Neural crest cell (in vitro differentiated cells): ENCODE results near the gene VANGL2. TPM values are rescaled to one million over a fixed set of nuclear protein-coding genes. Genes with fewer than 3 reads are reported as not detected.

Experiments
- DNase-seq: peaks from one replicate; pipeline ENCODE4 v3.0.0; 2021; ENCODE audit warnings: low read depth, mixed read lengths, low spot score
- H3K27ac Mint-ChIP-seq: one replicate; pipeline ENCODE4 v1.8.0; 2021; ENCODE audit warnings: mild to moderate bottlenecking, mixed read lengths; ENCODE audit not compliant: unreplicated experiment
- H3K27me3 Mint-ChIP-seq: 2 replicates; pipeline ENCODE4 v1.8.0; 2021; ENCODE audit warnings: low read depth, mild to moderate bottlenecking, mixed read lengths
- H3K36me3 Mint-ChIP-seq: 2 replicates; pipeline ENCODE4 v1.8.0; 2021; ENCODE audit warnings: low read depth, mild to moderate bottlenecking, mixed read lengths
- H3K4me1 Mint-ChIP-seq: 2 replicates; pipeline ENCODE4 v1.8.0; 2021; ENCODE audit warnings: mixed read lengths
- H3K4me3 Mint-ChIP-seq: one replicate; pipeline ENCODE4 v1.8.0; 2021; ENCODE audit warnings: mild to moderate bottlenecking, mixed read lengths
- H3K9me3 Mint-ChIP-seq: 2 replicates; pipeline ENCODE4 v1.8.0; 2021; ENCODE audit warnings: mixed read lengths
- CTCF ChIP-seq: fragments of 200-600 bp; sonication (generic); conservative IDR thresholded peaks from 2 replicates; pipeline ENCODE4 v1.5.0; 2021; ENCODE audit warnings: antibody characterized with exemption, mild to moderate bottlenecking
- total RNA-seq: library from RNA; stranded (reverse); gene quantifications from 2 replicates; pipeline ENCODE4 v1.2.1, GENCODE V29; 2021

Gene VANGL2
- total RNA-seq, 1 donor from 2014 or later, result 109 TPM

GRCh38 chr1:160419150-160419837 lies 18.9 kb downstream of the VANGL2 start:
- Mint-ChIP-seq H3K9me3 (no peaks in the 10 kb centered on the region), H3K4me3 (no peak overlapping the region), H3K27ac (peak overlapping the region; percentile 68), H3K36me3 (peaks cover 15% of the 10 kb centered on the region), H3K4me1 (peaks cover 12% of the 10 kb centered on the region), H3K27me3 (no peaks in the 10 kb centered on the region)
- no peak for TF ChIP-seq CTCF
- DNase-seq, result no peak

- Mint-ChIP-seq H3K9me3 (no peaks in the 10 kb centered on the region), H3K27me3 (no peaks in the 10 kb centered on the region), H3K36me3 (peaks cover 19% of the 10 kb centered on the region), H3K27ac (no peak overlapping the region), H3K4me1 (peaks cover 8% of the 10 kb centered on the region), H3K4me3 (no peak overlapping the region)
- TF ChIP-seq CTCF, result no peak
- no peak for DNase-seq
These were observed 19.4 kb downstream of the VANGL2 start for GRCh38 chr1:160419838-160420169.

- DNase-seq, result no peak
- H3K36me3 Mint-ChIP-seq, result peaks cover 22% of the 10 kb centered on the region
- H3K4me3 Mint-ChIP-seq, result no peak overlapping the region
- H3K27ac Mint-ChIP-seq, result peak overlapping the region; percentile 54
- H3K27me3 Mint-ChIP-seq, result no peaks in the 10 kb centered on the region
- no peaks in the 10 kb centered on the region for H3K9me3 Mint-ChIP-seq
- no peak for TF ChIP-seq CTCF
- H3K4me1 Mint-ChIP-seq, result peaks cover 4% of the 10 kb centered on the region
These were observed 20.8 kb downstream of the VANGL2 start for GRCh38 chr1:160420881-160421842.

- Mint-ChIP-seq H3K9me3 (no peaks in the 10 kb centered on the region), H3K27me3 (no peaks in the 10 kb centered on the region), H3K4me3 (no peak overlapping the region), H3K27ac (no peak overlapping the region), H3K4me1 (no peaks in the 10 kb centered on the region), H3K36me3 (peaks cover 19% of the 10 kb centered on the region)
- TF ChIP-seq CTCF, result no peak
- no peak for DNase-seq
These were observed 21.5 kb downstream of the VANGL2 start for GRCh38 chr1:160421881-160422280.

- no peak for TF ChIP-seq CTCF
- no peak overlapping the region for H3K4me3 Mint-ChIP-seq
- no peak for DNase-seq
- H3K27ac Mint-ChIP-seq, result peak overlapping the region; percentile 93
- no peaks in the 10 kb centered on the region for H3K9me3 Mint-ChIP-seq
- no peaks in the 10 kb centered on the region for H3K27me3 Mint-ChIP-seq
- peaks cover 12% of the 10 kb centered on the region for H3K4me1 Mint-ChIP-seq
- peaks cover 25% of the 10 kb centered on the region for H3K36me3 Mint-ChIP-seq
These were observed 23.6 kb downstream of the VANGL2 start for GRCh38 chr1:160423966-160424365.
